ENCODE measurements around the gene ACTG2.

ACTG2 gene

DNA sequence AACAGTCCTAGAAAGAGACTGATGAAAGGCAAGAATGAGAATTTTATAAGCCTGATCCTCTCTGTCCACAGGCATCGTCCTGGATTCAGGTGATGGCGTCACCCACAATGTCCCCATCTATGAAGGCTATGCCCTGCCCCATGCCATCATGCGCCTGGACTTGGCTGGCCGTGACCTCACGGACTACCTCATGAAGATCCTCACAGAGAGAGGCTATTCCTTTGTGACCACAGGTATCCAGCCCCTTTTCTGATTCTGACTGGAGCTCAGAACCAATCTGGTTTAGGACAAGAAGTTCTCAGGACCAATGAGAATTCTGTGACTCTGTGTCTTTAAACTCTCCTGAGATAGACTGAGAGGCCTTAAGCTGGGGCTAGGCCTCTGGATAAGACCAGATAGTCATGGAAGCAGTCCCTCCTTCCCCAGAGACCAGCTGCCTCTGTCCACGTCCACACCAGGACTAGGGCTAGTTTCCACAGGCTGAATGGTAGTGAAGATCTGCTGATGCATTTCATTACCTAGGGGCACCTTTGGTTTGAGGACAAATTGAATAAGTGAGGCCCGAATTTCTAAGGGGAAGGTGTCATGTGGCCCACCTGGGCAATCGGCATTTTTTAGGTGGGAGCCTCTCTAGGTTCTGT is 20.7 kb downstream of the ACTG2 start:
- TF ChIP-seq, protein P1, sequence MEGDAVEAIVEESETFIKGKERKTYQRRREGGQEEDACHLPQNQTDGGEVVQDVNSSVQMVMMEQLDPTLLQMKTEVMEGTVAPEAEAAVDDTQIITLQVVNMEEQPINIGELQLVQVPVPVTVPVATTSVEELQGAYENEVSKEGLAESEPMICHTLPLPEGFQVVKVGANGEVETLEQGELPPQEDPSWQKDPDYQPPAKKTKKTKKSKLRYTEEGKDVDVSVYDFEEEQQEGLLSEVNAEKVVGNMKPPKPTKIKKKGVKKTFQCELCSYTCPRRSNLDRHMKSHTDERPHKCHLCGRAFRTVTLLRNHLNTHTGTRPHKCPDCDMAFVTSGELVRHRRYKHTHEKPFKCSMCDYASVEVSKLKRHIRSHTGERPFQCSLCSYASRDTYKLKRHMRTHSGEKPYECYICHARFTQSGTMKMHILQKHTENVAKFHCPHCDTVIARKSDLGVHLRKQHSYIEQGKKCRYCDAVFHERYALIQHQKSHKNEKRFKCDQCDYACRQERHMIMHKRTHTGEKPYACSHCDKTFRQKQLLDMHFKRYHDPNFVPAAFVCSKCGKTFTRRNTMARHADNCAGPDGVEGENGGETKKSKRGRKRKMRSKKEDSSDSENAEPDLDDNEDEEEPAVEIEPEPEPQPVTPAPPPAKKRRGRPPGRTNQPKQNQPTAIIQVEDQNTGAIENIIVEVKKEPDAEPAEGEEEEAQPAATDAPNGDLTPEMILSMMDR (IDR thresholded peaks at IDR 0.05), result no peak

- TF ChIP-seq, protein P1 (IDR thresholded peaks at IDR 0.05), result no peak
These were observed 21.9 kb downstream of the ACTG2 start for GRCh38 chr2:73914667-73915066.

DNA sequence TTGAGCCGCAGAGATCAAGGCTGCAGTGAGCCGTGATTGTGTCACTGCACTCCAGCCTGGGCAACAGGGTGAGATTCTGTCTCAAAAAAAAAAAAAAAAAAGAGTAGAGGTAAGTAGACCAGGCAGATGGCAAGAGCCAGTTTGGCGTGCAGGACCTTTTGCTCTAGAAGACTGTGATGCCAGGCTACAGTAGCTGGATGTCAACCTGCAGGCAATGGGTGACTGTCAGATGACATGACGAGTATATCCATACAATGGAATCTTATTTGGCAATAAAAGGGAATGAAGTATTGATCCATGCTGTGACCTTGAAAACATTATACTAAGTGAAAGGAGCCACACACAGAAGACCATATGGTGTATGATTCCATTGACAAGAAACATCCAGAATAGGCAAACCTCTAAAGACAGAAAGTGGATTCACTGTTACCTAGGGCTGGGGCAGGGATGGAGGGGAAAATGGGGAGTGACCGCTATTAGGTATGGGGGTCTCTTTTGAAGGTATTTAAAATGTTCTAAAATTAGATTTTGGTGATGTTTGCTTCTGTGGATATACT is 22.7 kb downstream of the ACTG2 start:
- TF ChIP-seq, protein P1 (IDR thresholded peaks at IDR 0.05), result no peak

DNA sequence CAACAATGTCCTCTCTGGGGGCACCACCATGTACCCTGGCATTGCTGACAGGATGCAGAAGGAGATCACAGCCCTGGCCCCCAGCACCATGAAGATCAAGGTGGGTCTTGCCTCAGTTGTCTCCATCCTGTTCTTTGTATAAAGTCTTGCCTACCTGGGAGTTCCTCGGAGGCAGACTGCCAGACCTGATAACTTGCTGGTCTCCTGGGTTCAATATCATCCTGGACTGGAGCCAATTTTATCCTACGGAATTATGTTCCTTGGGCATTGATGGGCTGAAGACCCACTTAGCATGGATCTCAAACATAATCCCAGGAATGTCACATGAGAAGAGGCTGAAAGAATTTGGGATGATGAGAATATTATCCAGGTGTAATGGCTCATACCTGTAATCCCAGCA is 23.9 kb downstream of the ACTG2 start:
- TF ChIP-seq, protein P1 (IDR thresholded peaks at IDR 0.05), result no peak

DNA sequence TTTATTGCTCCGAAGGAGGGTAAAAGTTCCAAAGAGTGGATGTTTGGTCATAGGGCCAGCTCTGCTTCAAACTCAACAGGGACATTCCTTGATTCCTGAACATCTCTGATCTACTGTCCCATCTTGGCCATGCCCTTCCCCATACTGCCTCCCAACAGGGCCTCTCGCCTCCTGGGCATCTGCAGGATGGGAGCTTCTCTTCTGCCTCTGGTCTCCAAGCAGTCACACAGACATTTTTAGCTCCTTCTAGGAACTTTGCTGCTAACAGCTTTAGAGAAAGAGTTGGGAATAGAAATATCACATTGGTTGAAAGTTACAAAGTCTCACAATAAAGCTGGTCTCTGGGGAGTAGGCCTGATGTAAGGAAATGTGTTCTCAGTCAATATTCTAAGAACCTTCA is 24.5 kb downstream of the ACTG2 start:
- TF ChIP-seq, protein P1 (IDR thresholded peaks at IDR 0.05), result no peak

DNA sequence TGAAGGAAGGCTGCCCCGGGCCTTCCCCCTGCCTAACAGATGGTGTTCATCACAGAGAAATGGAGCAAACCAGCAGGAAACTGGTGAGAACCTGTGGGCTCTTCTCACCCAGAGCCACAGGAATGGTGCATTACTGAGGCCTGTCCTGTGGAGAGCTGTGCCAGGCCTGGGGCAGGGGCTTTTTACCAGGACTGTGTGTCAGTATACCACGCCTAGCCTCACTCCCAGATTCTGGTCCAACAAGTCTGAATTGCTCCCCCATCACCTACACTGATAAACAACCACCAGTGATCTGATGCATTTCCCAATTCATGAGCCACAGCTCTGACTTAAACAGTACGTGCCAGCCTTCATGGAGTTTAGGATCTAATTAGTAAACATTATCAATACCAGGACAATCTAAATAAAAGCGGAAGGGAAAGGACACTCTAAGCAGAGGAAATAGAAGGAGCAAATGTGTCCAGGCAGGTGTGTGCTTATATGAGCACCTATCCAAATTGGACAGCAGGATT is 24.9 kb downstream of the ACTG2 start:
- TF ChIP-seq, protein P1 (IDR thresholded peaks at IDR 0.05), result no peak

GRCh38 chr2:73918856-73919255 is 26.0 kb downstream of the ACTG2 start:
- TF ChIP-seq, protein P1 (IDR thresholded peaks at IDR 0.05), result no peak
